Measurements from ENCODE around the gene RBM20.

Gene RBM20

GRCh38 chr10:110850099-110850498 is 206.0 kb downstream of the RBM20 start:
- TF ChIP-seq CTCF (IDR thresholded peaks at IDR 0.05; ENCODE audit: extremely low read depth, insufficient read depth, missing control alignments): no peak
- in situ Hi-C loops (cut with MboI; ENCODE audit: low pct_unique_long_range_greater_than_20kb, low sequenced_read_pairs, unreplicated experiment): no loop called here
- DNase-seq (ENCODE audit: low spot score): no peak

- TF ChIP-seq CTCF (IDR thresholded peaks at IDR 0.05; ENCODE audit: extremely low read depth, insufficient read depth, missing control alignments): no peak
- in situ Hi-C loops (cut with MboI; ENCODE audit: low pct_unique_long_range_greater_than_20kb, low sequenced_read_pairs, unreplicated experiment): no loop called here
- DNase-seq (ENCODE audit: low spot score): no peak
Observed at GRCh38 chr10:110851020-110851612, 207.0 kb downstream of the RBM20 start.

GRCh38 chr10:110852255-110852896 is 208.2 kb downstream of the RBM20 start:
- DNase-seq (ENCODE audit: low spot score): no peak
- in situ Hi-C loops (cut with MboI; ENCODE audit: low pct_unique_long_range_greater_than_20kb, low sequenced_read_pairs, unreplicated experiment): no loop called here
- TF ChIP-seq CTCF (IDR thresholded peaks at IDR 0.05; ENCODE audit: extremely low read depth, insufficient read depth, missing control alignments): no peak

GRCh38 chr10:110852947-110853346 is 208.8 kb downstream of the RBM20 start:
- TF ChIP-seq CTCF (IDR thresholded peaks at IDR 0.05; ENCODE audit: extremely low read depth, insufficient read depth, missing control alignments): no peak
- DNase-seq (ENCODE audit: low spot score): no peak
- in situ Hi-C loops (cut with MboI; ENCODE audit: low pct_unique_long_range_greater_than_20kb, low sequenced_read_pairs, unreplicated experiment): no loop called here

- no peak for TF ChIP-seq CTCF (IDR thresholded peaks at IDR 0.05; ENCODE audit: extremely low read depth, insufficient read depth, missing control alignments)
- in situ Hi-C loops (cut with MboI; ENCODE audit: low pct_unique_long_range_greater_than_20kb, low sequenced_read_pairs, unreplicated experiment): no loop called here
- DNase-seq (ENCODE audit: low spot score): no peak
Observed at GRCh38 chr10:110853921-110854605, 209.9 kb downstream of the RBM20 start.

GRCh38 chr10:110857265-110858171 is 213.4 kb downstream of the RBM20 start:
- in situ Hi-C loops (cut with MboI; ENCODE audit: low pct_unique_long_range_greater_than_20kb, low sequenced_read_pairs, unreplicated experiment): no loop called here
- no peak for DNase-seq (ENCODE audit: low spot score)

More at GRCh38 chr10:110857265-110858171, 213.4 kb downstream of the RBM20 start:
- no peak for TF ChIP-seq CTCF (IDR thresholded peaks at IDR 0.05; ENCODE audit: extremely low read depth, insufficient read depth, missing control alignments)
